ENCODE results near the gene B3GNT2. TPM values are rescaled to one million over a fixed set of nuclear protein-coding genes. Genes with fewer than 3 reads are reported as not detected.
"Not testable (repeated sequence)": the region's sequence is repeated elsewhere in the genome, so short reads cannot be mapped to it uniquely, and the experiment has no call there.

Gene B3GNT2
- 25.2 TPM for polyA plus RNA-seq (2013, experiment 1 of 2)
- polyA plus RNA-seq (2013, experiment 2 of 2), result 25.4 TPM

- Histone ChIP-seq H3K36me3 (ENCODE audit: control insufficient read depth, insufficient read depth, low read length) (no peaks in the 10 kb centered on the region), H4K5ac (ENCODE audit: low read length) (no peak within 1 kb of the TSS), H3K4me1 (ENCODE audit: control insufficient read depth, low read depth, low read length) (peaks cover 7% of the 10 kb centered on the region), H3K27ac (ENCODE audit: low read depth, low read length) (peak within 1 kb of the TSS; percentile 98), H3K9ac (ENCODE audit: low read length) (peak within 1 kb of the TSS; percentile 98), H2AK5ac (ENCODE audit: low read length) (no peak within 1 kb of the TSS), H4K8ac (ENCODE audit: low read depth, low read length) (peak within 1 kb of the TSS; percentile 100), H3K4me2 (ENCODE audit: low read length) (peak within 1 kb of the TSS; percentile 96), H3K56ac (ENCODE audit: low read length) (peak within 1 kb of the TSS; percentile 96), H3K4ac (ENCODE audit: low read depth, low read length) (peak within 1 kb of the TSS; percentile 58), H3K23ac (ENCODE audit: low read length) (peak within 1 kb of the TSS; percentile 85), H2BK15ac (replicated peaks; ENCODE audit: low read depth) (peak within 1 kb of the TSS; percentile 5), H3K79me1 (ENCODE audit: low read length) (no peaks in the 10 kb centered on the region), H3K79me2 (ENCODE audit: control insufficient read depth, insufficient read depth, low read length) (peaks cover 46% of the 10 kb centered on the region), H3K18ac (ENCODE audit: low read length) (peak within 1 kb of the TSS; percentile 96), H3K4me3 (ENCODE audit: low read length) (peak within 1 kb of the TSS; percentile 96), H2BK120ac (ENCODE audit: low read depth, low read length) (peak within 1 kb of the TSS; percentile 34), H2BK5ac (ENCODE audit: low read length) (peak within 1 kb of the TSS; percentile 93), H3K27me3 (ENCODE audit: insufficient read depth, low read length, poor library complexity) (no peaks in the 10 kb centered on the region)
- WGBS (ENCODE audit: extremely low coverage, insufficient coverage, low lambda C conversion rate), result no CpG with 5 or more reads among the region's 70 CpGs
- DNase-seq, result peak; percentile 84
Observed at GRCh38 chr2:62195421-62196277, at the start of gene B3GNT2. Gene B3GNT2 (plus strand): TSS chr2:62196115. CDS start chr2:62222221, 26,106 bp downstream.

GRCh38 chr2:62146790-62147189, 49.1 kb upstream of the B3GNT2 start:
- not testable (repeated sequence) for H4K5ac ChIP-seq (ENCODE audit: low read length)

GRCh38 chr2:62147610-62148301, 48.2 kb upstream of the B3GNT2 start:
- Histone ChIP-seq H2AK5ac (ENCODE audit: low read length) (no peak overlapping the region), H3K4me2 (ENCODE audit: low read length) (no peak overlapping the region), H4K5ac (ENCODE audit: low read length) (no peak overlapping the region), H4K8ac (ENCODE audit: low read depth, low read length) (no peak overlapping the region), H3K56ac (ENCODE audit: low read length) (no peak overlapping the region), H3K79me2 (ENCODE audit: control insufficient read depth, insufficient read depth, low read length) (no peaks in the 10 kb centered on the region), H2BK120ac (ENCODE audit: low read depth, low read length) (no peak overlapping the region), H2BK15ac (replicated peaks; ENCODE audit: low read depth) (no peak overlapping the region), H3K4me3 (ENCODE audit: low read length) (no peak overlapping the region), H3K9ac (ENCODE audit: low read length) (no peak overlapping the region), H3K18ac (ENCODE audit: low read length) (no peak overlapping the region), H3K4me1 (ENCODE audit: control insufficient read depth, low read depth, low read length) (peaks cover 11% of the 10 kb centered on the region), H2BK5ac (ENCODE audit: low read length) (no peak overlapping the region), H3K4ac (ENCODE audit: low read depth, low read length) (no peak overlapping the region), H3K23ac (ENCODE audit: low read length) (no peak overlapping the region), H3K27me3 (ENCODE audit: insufficient read depth, low read length, poor library complexity) (no peaks in the 10 kb centered on the region), H3K27ac (ENCODE audit: low read depth, low read length) (no peak overlapping the region), H3K36me3 (ENCODE audit: control insufficient read depth, insufficient read depth, low read length) (no peaks in the 10 kb centered on the region), H3K79me1 (ENCODE audit: low read length) (no peaks in the 10 kb centered on the region)
- no peak for DNase-seq
- WGBS (ENCODE audit: extremely low coverage, insufficient coverage, low lambda C conversion rate), result no CpG with 5 or more reads among the region's 4 CpGs

More at GRCh38 chr2:62146790-62147189, 49.1 kb upstream of the B3GNT2 start:
- H4K8ac ChIP-seq (ENCODE audit: low read depth, low read length); DNase-seq; H3K18ac ChIP-seq (ENCODE audit: low read length); H3K4me2 ChIP-seq (ENCODE audit: low read length); H3K23ac ChIP-seq (ENCODE audit: low read length); H3K79me1 ChIP-seq (ENCODE audit: low read length); H2AK5ac ChIP-seq (ENCODE audit: low read length); H3K4me3 ChIP-seq (ENCODE audit: low read length); H2BK120ac ChIP-seq (ENCODE audit: low read depth, low read length); H3K79me2 ChIP-seq (ENCODE audit: control insufficient read depth, insufficient read depth, low read length); H2BK5ac ChIP-seq (ENCODE audit: low read length); H3K56ac ChIP-seq (ENCODE audit: low read length); H3K27me3 ChIP-seq (ENCODE audit: insufficient read depth, low read length, poor library complexity); H3K9ac ChIP-seq (ENCODE audit: low read length); H3K27ac ChIP-seq (ENCODE audit: low read depth, low read length); H2BK15ac ChIP-seq (replicated peaks; ENCODE audit: low read depth); H3K4ac ChIP-seq (ENCODE audit: low read depth, low read length); H3K36me3 ChIP-seq (ENCODE audit: control insufficient read depth, insufficient read depth, low read length): not testable (repeated sequence)
- no CpG with 5 or more reads among the region's 7 CpGs for whole genome bisulfite sequencing (ENCODE audit: extremely low coverage, insufficient coverage, low lambda C conversion rate)
- H3K4me1 ChIP-seq (ENCODE audit: control insufficient read depth, low read depth, low read length), result peaks cover 11% of the 10 kb centered on the region

GRCh38 chr2:62149708-62150107, 46.2 kb upstream of the B3GNT2 start:
- H3K4ac ChIP-seq (ENCODE audit: low read depth, low read length), result no peak overlapping the region
- H2BK120ac ChIP-seq (ENCODE audit: low read depth, low read length), result no peak overlapping the region
- no peak overlapping the region for H3K4me2 ChIP-seq (ENCODE audit: low read length)
- H3K27ac ChIP-seq (ENCODE audit: low read depth, low read length), result no peak overlapping the region
- H2BK5ac ChIP-seq (ENCODE audit: low read length), result no peak overlapping the region
- H3K18ac ChIP-seq (ENCODE audit: low read length), result no peak overlapping the region
- H3K79me2 ChIP-seq (ENCODE audit: control insufficient read depth, insufficient read depth, low read length), result no peaks in the 10 kb centered on the region
- H3K23ac ChIP-seq (ENCODE audit: low read length), result no peak overlapping the region
- H3K4me1 ChIP-seq (ENCODE audit: control insufficient read depth, low read depth, low read length), result peaks cover 9% of the 10 kb centered on the region
- H3K27me3 ChIP-seq (ENCODE audit: insufficient read depth, low read length, poor library complexity), result no peaks in the 10 kb centered on the region
- H2AK5ac ChIP-seq (ENCODE audit: low read length), result no peak overlapping the region
- no peak overlapping the region for H4K8ac ChIP-seq (ENCODE audit: low read depth, low read length)
- no peak overlapping the region for H3K9ac ChIP-seq (ENCODE audit: low read length)
- no peak for DNase-seq
- no peaks in the 10 kb centered on the region for H3K79me1 ChIP-seq (ENCODE audit: low read length)
- H2BK15ac ChIP-seq (replicated peaks; ENCODE audit: low read depth), result no peak overlapping the region
- H3K4me3 ChIP-seq (ENCODE audit: low read length), result no peak overlapping the region
- H3K36me3 ChIP-seq (ENCODE audit: control insufficient read depth, insufficient read depth, low read length), result no peaks in the 10 kb centered on the region
- no peak overlapping the region for H4K5ac ChIP-seq (ENCODE audit: low read length)
- H3K56ac ChIP-seq (ENCODE audit: low read length), result no peak overlapping the region

GRCh38 chr2:62150597-62151305, 45.2 kb upstream of the B3GNT2 start:
- Histone ChIP-seq H3K18ac (ENCODE audit: low read length) (no peak overlapping the region), H2BK15ac (replicated peaks; ENCODE audit: low read depth) (no peak overlapping the region), H3K79me2 (ENCODE audit: control insufficient read depth, insufficient read depth, low read length) (no peaks in the 10 kb centered on the region), H3K4ac (ENCODE audit: low read depth, low read length) (no peak overlapping the region), H3K9ac (ENCODE audit: low read length) (no peak overlapping the region), H3K27ac (ENCODE audit: low read depth, low read length) (no peak overlapping the region), H2AK5ac (ENCODE audit: low read length) (no peak overlapping the region), H3K79me1 (ENCODE audit: low read length) (no peaks in the 10 kb centered on the region), H2BK120ac (ENCODE audit: low read depth, low read length) (no peak overlapping the region), H3K4me2 (ENCODE audit: low read length) (no peak overlapping the region), H3K4me3 (ENCODE audit: low read length) (no peak overlapping the region), H3K36me3 (ENCODE audit: control insufficient read depth, insufficient read depth, low read length) (no peaks in the 10 kb centered on the region), H3K4me1 (ENCODE audit: control insufficient read depth, low read depth, low read length) (peaks cover 5% of the 10 kb centered on the region), H3K56ac (ENCODE audit: low read length) (no peak overlapping the region), H4K8ac (ENCODE audit: low read depth, low read length) (no peak overlapping the region), H2BK5ac (ENCODE audit: low read length) (no peak overlapping the region), H3K23ac (ENCODE audit: low read length) (no peak overlapping the region), H4K5ac (ENCODE audit: low read length) (no peak overlapping the region), H3K27me3 (ENCODE audit: insufficient read depth, low read length, poor library complexity) (no peaks in the 10 kb centered on the region)
- WGBS (ENCODE audit: extremely low coverage, insufficient coverage, low lambda C conversion rate), result no CpG with 5 or more reads among the region's 6 CpGs
- DNase-seq, result no peak

Measured in mesendoderm (in vitro differentiated cells).